Activated CD8-positive, alpha-beta memory T cell treated with anti-CD3 and anti-CD28 coated beads, Interleukin-2, amount 50 U/mL, for 1 hour (primary cell): Measurements from ENCODE around the gene PLBD1.

Experiments used
- DNase-seq: peaks from one replicate; pipeline ENCODE4 v3.0.0-alpha.2; 2020; ENCODE audit errors: extremely low read depth

Gene PLBD1

DNA sequence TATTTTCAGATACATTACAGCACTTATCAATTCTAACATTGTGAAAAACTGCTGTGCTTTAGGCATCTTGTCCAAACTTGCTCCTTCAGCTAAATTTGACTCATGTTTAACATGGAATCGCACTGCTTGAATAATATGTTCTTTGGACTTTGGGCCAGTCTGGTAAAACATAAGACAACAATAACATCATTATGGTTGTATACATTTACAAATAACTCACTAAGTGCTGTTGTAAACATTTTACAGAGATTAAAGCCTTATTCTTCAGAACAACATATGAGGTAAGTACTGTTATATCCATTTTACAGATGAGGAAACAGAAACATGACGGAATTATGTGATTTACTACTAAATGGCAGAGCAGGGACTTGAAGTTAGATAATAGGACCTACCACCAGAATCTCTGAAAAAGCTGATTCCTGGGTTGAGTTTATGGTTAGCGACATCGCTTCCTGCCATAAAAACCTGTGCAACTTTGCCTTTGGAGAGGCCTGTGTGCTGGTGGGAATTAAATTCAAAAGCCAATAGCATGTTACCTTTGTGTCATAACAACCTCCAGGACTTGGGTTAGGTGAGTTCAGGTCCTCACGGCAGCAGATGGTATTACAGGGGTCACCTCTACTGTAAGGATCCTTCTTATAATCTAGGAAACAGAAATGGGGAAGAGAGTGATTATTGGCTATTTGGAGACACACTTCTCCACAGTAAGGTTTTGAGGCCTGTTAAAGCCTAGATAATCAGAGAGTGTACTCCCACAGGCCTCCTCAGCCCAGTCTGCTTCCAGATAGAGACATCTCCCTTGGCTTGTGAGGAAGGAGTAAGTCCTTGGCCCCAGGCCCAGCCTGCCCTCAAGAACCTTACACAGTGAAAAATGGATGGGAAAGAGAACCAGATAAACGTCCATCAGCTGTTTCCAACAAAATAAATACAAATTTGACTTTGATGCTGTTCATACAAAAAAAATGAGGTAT, 61.8 kb downstream of the PLBD1 start:
- DNase-seq: no peak

DNA sequence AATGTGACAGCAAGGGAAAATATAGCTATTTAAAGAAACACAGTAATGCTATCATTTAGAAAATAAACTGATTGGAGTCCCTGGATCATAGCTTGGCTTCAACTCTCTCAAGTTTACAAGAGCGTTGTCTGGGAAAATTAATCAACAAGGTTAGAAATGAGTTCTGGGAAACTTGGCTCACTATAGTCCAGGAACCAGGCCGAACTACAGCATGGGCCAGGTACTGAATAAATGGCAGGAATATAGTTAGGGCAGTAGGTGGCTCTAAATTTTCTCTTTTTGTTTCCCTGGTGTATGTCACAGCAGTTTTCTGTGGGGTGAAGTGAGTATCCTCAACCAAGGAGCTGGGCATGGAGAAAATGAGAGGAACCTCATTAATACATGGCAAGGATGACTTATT, 72.4 kb downstream of the PLBD1 start:
- no peak for DNase-seq

DNA sequence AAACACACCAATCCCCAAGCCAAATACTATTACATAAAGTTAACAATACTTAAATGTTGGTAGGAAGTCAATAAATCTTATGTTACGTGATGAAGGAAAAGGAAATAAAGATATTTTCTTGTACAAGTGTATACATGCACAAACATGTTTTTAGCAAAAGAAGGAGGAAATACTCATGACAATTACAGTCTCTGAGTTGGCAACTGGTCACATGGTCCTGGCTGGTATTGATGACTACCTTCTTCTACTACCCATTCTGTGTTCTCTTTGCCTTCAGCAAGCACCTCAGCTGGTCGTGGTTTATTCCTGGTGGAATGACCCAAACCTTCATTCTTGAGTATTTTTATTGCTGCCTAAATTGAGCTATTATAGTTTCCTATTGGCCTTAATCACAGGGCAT, 84.8 kb downstream of the PLBD1 start:
- no peak for DNase-seq

DNA sequence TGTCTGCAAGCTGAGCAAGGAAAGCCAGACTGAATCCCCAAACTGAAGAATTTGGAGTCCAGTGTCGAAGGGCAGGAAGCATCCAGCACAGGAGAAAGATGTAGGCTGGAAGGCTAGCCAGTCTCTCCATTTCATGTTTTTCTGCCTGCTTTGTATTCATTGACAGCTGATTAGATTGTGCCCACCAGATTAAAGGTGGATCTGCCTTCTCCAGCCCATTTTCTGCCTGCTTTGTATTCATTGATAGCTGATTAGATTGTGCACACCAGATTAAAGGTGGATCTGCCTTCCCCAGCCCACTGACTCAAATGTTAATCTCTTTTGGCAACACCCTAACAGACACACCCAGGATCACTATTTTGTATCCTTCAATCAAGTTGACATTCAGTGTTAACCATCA, 85.3 kb downstream of the PLBD1 start:
- DNase-seq: no peak

DNA sequence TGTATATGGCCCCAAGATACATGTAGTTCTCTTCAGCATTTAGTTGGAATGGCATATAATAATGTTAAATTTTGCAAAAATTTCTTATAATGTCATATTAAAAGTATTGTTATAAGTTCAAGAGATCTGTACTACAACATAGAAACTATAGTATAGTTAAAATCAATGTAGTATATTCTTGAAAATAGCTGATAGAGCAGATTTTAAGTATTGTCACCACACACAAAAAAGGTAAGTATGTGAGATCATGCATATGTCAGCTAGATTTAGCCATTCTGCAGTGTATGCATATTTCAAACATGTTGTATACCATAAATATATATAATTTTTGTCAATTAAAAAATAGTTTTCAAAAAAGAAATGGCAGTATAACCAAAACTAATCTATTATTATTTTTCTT, 86.5 kb downstream of the PLBD1 start:
- DNase-seq: no peak

DNA sequence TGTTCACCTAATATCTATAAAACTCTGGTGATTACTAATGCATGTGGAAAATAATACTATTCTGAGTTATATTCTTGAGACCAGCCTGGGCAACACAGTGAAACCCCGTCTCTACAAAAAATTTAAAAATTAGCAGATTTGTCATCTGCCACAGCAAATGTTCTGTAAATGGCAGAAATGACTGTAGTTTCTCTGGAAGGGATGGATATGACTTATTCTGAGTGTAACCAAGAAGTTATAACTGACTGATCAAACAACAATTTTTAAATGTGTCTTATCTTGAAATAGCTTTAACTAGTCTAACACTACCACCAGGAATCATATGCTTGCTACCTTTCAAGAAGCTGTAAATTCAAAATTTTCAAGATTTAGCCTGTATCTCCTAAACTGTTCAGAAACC, 88.7 kb downstream of the PLBD1 start:
- DNase-seq: no peak

DNA sequence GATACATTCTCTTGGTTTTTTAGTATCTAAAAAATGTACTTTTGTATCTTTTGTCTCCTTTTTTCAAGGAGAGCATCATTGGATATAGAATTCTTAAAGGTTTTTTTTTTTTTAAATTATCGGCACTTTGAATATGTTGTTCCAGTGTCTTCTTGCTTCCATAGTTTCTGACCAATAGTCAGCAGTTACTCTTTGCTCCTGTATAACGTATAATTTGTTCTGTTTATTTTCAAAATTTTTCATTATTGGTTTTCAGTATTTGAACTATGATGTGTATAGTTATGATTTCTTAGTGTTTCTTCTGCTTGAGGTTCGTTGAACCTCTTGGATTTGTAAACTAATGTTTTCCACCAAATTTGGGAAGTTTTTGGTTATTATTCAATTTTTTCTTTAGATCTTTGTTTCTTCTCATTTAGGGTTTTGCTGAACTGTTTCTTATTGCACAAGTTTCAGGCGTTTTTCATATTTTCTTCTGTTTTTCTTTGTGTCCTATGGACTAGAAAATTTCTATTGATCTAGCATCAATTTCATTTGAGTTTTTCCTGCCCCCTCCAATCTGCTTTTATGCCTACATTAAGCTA, 93.9 kb downstream of the PLBD1 start:
- DNase-seq: no peak

DNA sequence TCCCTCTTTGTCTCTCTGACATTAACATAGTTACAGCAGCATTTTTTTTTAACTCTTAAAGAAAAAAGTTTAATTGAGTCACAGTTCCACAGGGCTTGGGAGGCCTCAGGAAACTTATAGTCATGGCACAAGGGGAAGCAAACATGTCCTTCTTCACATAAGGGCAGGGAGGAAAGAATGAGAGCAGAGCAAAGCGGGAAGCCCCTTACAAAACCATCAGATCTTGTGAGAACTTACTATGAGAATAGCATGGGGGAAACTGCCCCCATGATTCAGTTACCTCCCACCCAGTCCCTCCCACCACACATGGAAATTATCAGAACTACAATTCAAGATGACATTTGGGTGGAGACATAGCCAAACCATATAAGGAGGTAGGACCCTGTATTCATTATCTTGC, 96.2 kb downstream of the PLBD1 start:
- no peak for DNase-seq

DNA sequence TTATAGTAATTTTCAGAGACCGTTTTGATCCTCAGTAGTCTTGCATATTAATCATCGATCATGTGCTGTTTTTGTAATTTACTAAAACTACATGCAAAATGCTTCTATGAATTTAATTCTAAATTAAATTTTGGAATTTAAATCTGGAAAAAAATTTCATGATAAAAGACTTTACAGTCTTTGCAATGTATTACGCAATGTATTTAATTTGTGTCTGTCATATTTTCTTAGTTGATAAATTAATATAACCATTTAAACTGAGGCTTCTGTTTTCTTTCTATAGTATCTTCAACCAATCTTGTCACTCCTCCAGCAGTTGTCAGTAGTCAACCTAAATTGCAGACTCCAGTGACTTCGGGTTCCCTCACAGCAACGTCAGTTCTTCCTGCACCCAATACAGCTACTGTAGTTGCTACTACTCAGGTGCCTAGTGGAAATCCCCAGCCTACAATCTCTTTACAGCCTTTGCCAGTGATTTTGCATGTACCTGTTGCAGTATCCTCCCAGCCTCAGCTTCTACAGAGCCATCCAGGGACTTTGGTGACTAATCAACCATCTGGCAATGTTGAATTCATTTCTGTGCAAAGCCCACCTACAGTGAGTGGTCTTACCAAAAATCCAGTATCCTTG, 107.4 kb downstream of the PLBD1 start:
- DNase-seq: no peak

DNA sequence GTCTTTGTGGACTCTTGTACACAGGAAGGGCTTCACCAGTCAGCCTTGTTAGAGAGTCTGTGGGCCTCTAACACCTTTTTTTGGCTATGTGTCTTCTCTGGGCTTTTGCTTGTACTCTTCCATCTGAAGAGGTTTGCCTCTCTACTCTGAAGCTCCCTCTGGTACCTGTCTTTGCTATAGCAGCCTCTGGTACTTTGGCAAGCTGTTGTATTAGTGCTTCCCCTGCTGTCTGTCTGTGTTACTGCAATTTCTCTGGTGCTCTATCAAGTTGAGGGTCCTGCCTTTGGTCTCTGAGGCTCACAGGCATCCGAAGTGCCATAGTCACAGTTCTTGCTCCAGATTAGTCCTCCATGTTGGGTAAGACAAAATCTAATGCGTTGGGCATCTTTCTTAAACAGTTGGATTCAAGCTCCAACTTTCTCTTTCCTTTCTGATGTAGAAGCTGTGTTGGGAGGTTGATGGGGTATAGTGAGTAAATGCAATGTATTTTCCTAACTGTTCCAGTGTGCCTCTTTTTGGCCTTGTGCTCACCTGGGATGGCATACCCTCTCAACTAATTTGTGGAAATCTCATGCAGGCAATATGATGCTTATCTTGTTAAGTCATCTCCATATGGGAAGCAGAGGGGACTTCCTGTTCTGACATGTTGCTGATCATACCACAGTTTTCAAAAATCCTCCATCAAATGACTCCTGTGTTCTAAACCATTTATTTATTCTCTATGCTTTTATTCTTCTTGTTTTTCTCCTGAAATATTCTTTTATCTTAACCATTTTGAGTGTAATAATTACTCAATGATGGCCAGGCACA, 113.4 kb downstream of the PLBD1 start:
- DNase-seq: no peak
